IMR-90 (cell line): ENCODE data around the gene IL10. TPM values are rescaled to one million over a fixed set of nuclear protein-coding genes. Genes with fewer than 3 reads are reported as not detected.

ENCODE experiments used
- ATAC-seq: fragments of 200-7000 bp; cut with Tn5 transposase; 2 replicates; pipeline ENCODE4 v1.9.1; 2020; ENCODE audit warnings: low read depth, mild to moderate bottlenecking, moderate library complexity
- BruUV-seq: library from RNA; stranded (reverse); fragments of 400-500 nt; replicated peaks from 2 replicates; lab custom pipeline; 2021; lab: Mats Ljungman, UMichigan
- CTCF ChIA-PET: fragments of 300-600 bp; formaldehyde crosslinking; extraction: SDS; loops from one replicate; lab custom pipeline; 2021; ENCODE audit warnings: antibody characterized with exemption; lab: Yijun Ruan, JAX
- POLR2A ChIA-PET: fragments of 300-600 bp; sonication (Branson Sonifier 250); formaldehyde crosslinking; loops from one replicate; lab custom pipeline; 2022; ENCODE audit warnings: antibody characterized with exemption; ENCODE audit not compliant: unreplicated experiment; lab: Charles Lee
- DNase-seq: peaks from one replicate; pipeline ENCODE4 v3.0.0; 2013
- H2AFZ ChIP-seq: replicated peaks from 2 replicates; pipeline ENCODE3; 2013; ENCODE audit warnings: low read length, mild to moderate bottlenecking; ENCODE audit not compliant: poor library complexity
- H2AK5ac ChIP-seq: 2 replicates; pipeline ENCODE4 v1.6.1; 2013; ENCODE audit warnings: low read depth, low read length, inconsistent platforms
- H2AK9ac ChIP-seq: replicated peaks from 2 replicates; pipeline ENCODE3; 2013; ENCODE audit warnings: mild to moderate bottlenecking, low read depth, low read length, moderate library complexity; ENCODE audit not compliant: poor library complexity
- H2BK120ac ChIP-seq: 2 replicates; pipeline ENCODE4 v1.6.1; 2013; ENCODE audit warnings: low read depth, low read length, inconsistent platforms
- H2BK15ac ChIP-seq: 3 replicates; pipeline ENCODE4 v1.6.1; 2013; ENCODE audit warnings: low read depth, low read length, inconsistent platforms
- H2BK20ac ChIP-seq: 2 replicates; pipeline ENCODE4 v1.6.1; 2013; ENCODE audit warnings: low read depth, mild to moderate bottlenecking, inconsistent platforms, low read length, moderate library complexity
- H2BK5ac ChIP-seq: 2 replicates; pipeline ENCODE4 v1.6.1; 2013; ENCODE audit warnings: mild to moderate bottlenecking, low read depth, low read length, inconsistent platforms; ENCODE audit not compliant: poor library complexity, severe bottlenecking
- H3K14ac ChIP-seq: replicated peaks from 2 replicates; pipeline ENCODE4 v1.6.1; 2013; ENCODE audit warnings: low read depth, low read length, inconsistent platforms
- H3K18ac ChIP-seq: 2 replicates; pipeline ENCODE4 v1.6.1; 2013; ENCODE audit warnings: low read depth, low read length, control low read depth
- H3K23ac ChIP-seq: 2 replicates; pipeline ENCODE4 v1.6.1; 2013; ENCODE audit warnings: low read depth, low read length, inconsistent platforms
- H3K27ac ChIP-seq: 2 replicates; pipeline ENCODE4 v1.5.1; 2013; ENCODE audit warnings: mild to moderate bottlenecking, control low read depth, low read length; ENCODE audit not compliant: insufficient read depth
- H3K27me3 ChIP-seq: 2 replicates; pipeline ENCODE4 v1.6.1; 2013; ENCODE audit warnings: low read length; ENCODE audit not compliant: control insufficient read depth, insufficient read depth
- H3K36me3 ChIP-seq: 2 replicates; pipeline ENCODE4 v1.6.1; 2013; ENCODE audit warnings: low read length, mixed read lengths; ENCODE audit not compliant: control insufficient read depth, insufficient read depth
- H3K4ac ChIP-seq: 2 replicates; pipeline ENCODE4 v1.6.1; 2013; ENCODE audit warnings: low read depth, low read length, inconsistent platforms
- H3K4me1 ChIP-seq: 2 replicates; pipeline ENCODE4 v1.6.1; 2013; ENCODE audit warnings: low read length, mixed read lengths; ENCODE audit not compliant: control insufficient read depth, insufficient read depth
- H3K4me2 ChIP-seq: 2 replicates; pipeline ENCODE4 v1.6.1; 2013; ENCODE audit warnings: low read depth, mild to moderate bottlenecking, control low read depth, low read length, moderate library complexity
- H3K4me3 ChIP-seq: 2 replicates; pipeline ENCODE4 v1.5.1; 2013; ENCODE audit warnings: low read depth, mild to moderate bottlenecking, control low read depth, low read length, moderate library complexity; ENCODE audit not compliant: insufficient read depth
- H3K56ac ChIP-seq: 2 replicates; pipeline ENCODE4 v1.6.1; 2013; ENCODE audit warnings: low read length, inconsistent platforms; ENCODE audit not compliant: insufficient read depth; ENCODE audit errors: extremely low read depth
- H3K79me1 ChIP-seq, 2 experiments: 2 replicates each; pipeline ENCODE4 v1.6.1; 2013; ENCODE audit warnings: low read length in 2 of 2, inconsistent platforms in 1 of 2, low read depth in 1 of 2
- H3K9ac ChIP-seq: 2 replicates; pipeline ENCODE4 v1.6.1; 2013; ENCODE audit warnings: low read depth, low read length, control low read depth
- H3K9me1 ChIP-seq: 2 replicates; pipeline ENCODE4 v1.6.1; 2013; ENCODE audit warnings: low read length, inconsistent platforms; ENCODE audit not compliant: insufficient read depth
- H3K9me3 ChIP-seq: 2 replicates; pipeline ENCODE4 v1.6.1; 2013; ENCODE audit warnings: low read length; ENCODE audit not compliant: control insufficient read depth, insufficient read depth
- H4K20me1 ChIP-seq: 2 replicates; pipeline ENCODE4 v1.6.1; 2013; ENCODE audit warnings: low read length, inconsistent platforms; ENCODE audit not compliant: insufficient read depth
- H4K5ac ChIP-seq: 2 replicates; pipeline ENCODE4 v1.6.1; 2013; ENCODE audit warnings: mild to moderate bottlenecking, low read depth, low read length, control low read depth
- H4K8ac ChIP-seq, 2 experiments: 2 replicates each; pipeline ENCODE4 v1.6.1; 2013; ENCODE audit warnings: low read depth in 2 of 2, low read length in 2 of 2, control low read depth in 1 of 2, inconsistent platforms in 1 of 2
- H4K91ac ChIP-seq: 2 replicates; pipeline ENCODE4 v1.6.1; 2013; ENCODE audit warnings: low read depth, low read length, inconsistent platforms; ENCODE audit not compliant: insufficient read depth
- BHLHE40 ChIP-seq: fragments of 150-350 bp; IDR thresholded peaks from 2 replicates; pipeline ENCODE4 v1.6.1; 2016; ENCODE audit warnings: mild to moderate bottlenecking, low read depth, low read length
- FOS ChIP-seq: fragments of 150-350 bp; IDR thresholded peaks from 2 replicates; pipeline ENCODE4 v1.6.1; 2016; ENCODE audit warnings: low read depth, low read length
- MAFK ChIP-seq: IDR thresholded peaks from 2 replicates; pipeline ENCODE4 v1.6.1; 2012; ENCODE audit warnings: low read depth, low read length, improper control_type of control experiment
- MAZ ChIP-seq: IDR thresholded peaks from 2 replicates; pipeline ENCODE4 v1.6.1; 2012; ENCODE audit warnings: low read depth, mild to moderate bottlenecking, low read length, improper control_type of control experiment, moderate library complexity, borderline replicate concordance
- MXI1 ChIP-seq: IDR thresholded peaks from 2 replicates; pipeline ENCODE4 v1.6.1; 2012; ENCODE audit warnings: low read depth, mild to moderate bottlenecking, low read length, moderate library complexity, borderline replicate concordance
- USF2 ChIP-seq: fragments of 150-350 bp; IDR thresholded peaks from 2 replicates; pipeline ENCODE4 v1.6.1; 2017; ENCODE audit warnings: mild to moderate bottlenecking, antibody characterized with exemption, low read length, low read depth
- WGBS, 2 experiments: methylation state at CpG; one replicate each; pipeline versions ENCODE4 v1.1.5 to v1.1.7; 2013; ENCODE audit warnings: missing lambda C conversion rate in 2 of 2; ENCODE audit not compliant: insufficient read length in 1 of 2; ENCODE audit errors: extremely low coverage in 2 of 2; 5-methylcytosine and 5-hydroxymethylcytosine counted together
- dilution Hi-C: fragments of 300-500 bp; cut with HindIII; formaldehyde crosslinking; loops from one replicate; pipeline ENCODE4 v1.14.3; 2018; ENCODE audit warnings: low sequenced_read_pairs; ENCODE audit not compliant: unreplicated experiment
- in situ Hi-C: fragments of 300-500 bp; cut with MboI; formaldehyde crosslinking; loops from 3 replicates; pipeline ENCODE4 v1.14.3; 2019; ENCODE audit warnings: low sequenced_read_pairs, inconsistent platforms, mixed read lengths
- intact Hi-C: fragments of 100-400 bp; cut with micrococcal nuclease; formaldehyde crosslinking; loops from 2 replicates; pipeline ENCODE4 v1.10.0; 2022
- polyA plus RNA-seq, 3 experiments: library from polyadenylated mRNA; depleted of rRNA; stranded (reverse); fragments of >200 nt; gene quantifications; 2 replicates each; pipeline ENCODE4 v1.2.3, GENCODE V29; 2012; ENCODE audit warnings: low replicate concordance in 1 of 3
- total RNA-seq: library from RNA; depleted of rRNA; stranded (reverse); fragments of >200 nt; gene quantifications from 2 replicates; pipeline ENCODE4 v1.2.3, GENCODE V29; 2012
- TF ChIP-seq, protein P1 (sequence below): fragments of 150-350 bp; IDR thresholded peaks from 2 replicates; pipeline ENCODE4 v1.6.1; 2016; ENCODE audit warnings: low read depth, mild to moderate bottlenecking, low read length, moderate library complexity, borderline replicate concordance

IL10 gene
- total and polyA plus RNA-seq, 2 of the 4 experiments (the other 2 are of a cell fraction): not detected

- DNase-seq: peak; percentile 93
- no peak overlapping the region for H3K4me3 ChIP-seq
- dilution Hi-C loops: no loop called here
- no peak overlapping the region for H3K18ac ChIP-seq
- H2AFZ ChIP-seq: peak overlapping the region; percentile 79
- no peak overlapping the region for H3K56ac ChIP-seq
- peak overlapping the region; percentile 13; the same call in 1 of the 2 replicates for H3K27ac ChIP-seq
- H3K36me3 ChIP-seq: no peaks in the 10 kb centered on the region
- H3K4me1 ChIP-seq: peaks cover 3% of the 10 kb centered on the region
- CTCF ChIA-PET: no interaction called here
- H3K27me3 ChIP-seq: peaks cover 2% of the 10 kb centered on the region; the same call in 1 of the 2 replicates
- 0% methylated on average over 1 of the region's 8 CpGs; no CpG with 5 or more reads in 1 of the 2 experiments for WGBS, 2 experiments
- H3K23ac ChIP-seq: no peak overlapping the region; the same call in 1 of the 2 replicates
- TF ChIP-seq MXI1: no peak
- TF ChIP-seq FOS: peak; percentile 80
- TF ChIP-seq, protein P1, sequence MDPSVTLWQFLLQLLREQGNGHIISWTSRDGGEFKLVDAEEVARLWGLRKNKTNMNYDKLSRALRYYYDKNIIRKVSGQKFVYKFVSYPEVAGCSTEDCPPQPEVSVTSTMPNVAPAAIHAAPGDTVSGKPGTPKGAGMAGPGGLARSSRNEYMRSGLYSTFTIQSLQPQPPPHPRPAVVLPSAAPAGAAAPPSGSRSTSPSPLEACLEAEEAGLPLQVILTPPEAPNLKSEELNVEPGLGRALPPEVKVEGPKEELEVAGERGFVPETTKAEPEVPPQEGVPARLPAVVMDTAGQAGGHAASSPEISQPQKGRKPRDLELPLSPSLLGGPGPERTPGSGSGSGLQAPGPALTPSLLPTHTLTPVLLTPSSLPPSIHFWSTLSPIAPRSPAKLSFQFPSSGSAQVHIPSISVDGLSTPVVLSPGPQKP: no peak
- peak; percentile 66 for TF ChIP-seq USF2
- peak; percentile 46; the same call in 1 of the 2 replicates for TF ChIP-seq MAFK
- peak; percentile 72 for TF ChIP-seq MAZ
- TF ChIP-seq BHLHE40: peak; percentile 76
- H4K91ac ChIP-seq: no peak overlapping the region; the same call in 1 of the 2 replicates
- H3K9me3 ChIP-seq: peaks cover 2% of the 10 kb centered on the region; the same call in 1 of the 2 replicates
- H4K5ac ChIP-seq: no peak overlapping the region
- peak overlapping the region; percentile 75 for H2BK120ac ChIP-seq
- POLR2A ChIA-PET: interaction anchor here (1.1 kb wide), 1 partner anchor 11 kb away, joined by 3 read pairs; no protein-coding TSS in a partner anchor
- no peaks in the 10 kb centered on the region for H4K20me1 ChIP-seq
- no peaks in the 10 kb centered on the region; the same call in 1 of the 2 replicates for H3K9me1 ChIP-seq
- H3K79me1 ChIP-seq: no peaks in the 10 kb centered on the region
- peak; percentile 98 for ATAC-seq
- H3K4ac ChIP-seq: peak overlapping the region; percentile 54
- H2BK5ac ChIP-seq: no peak overlapping the region
- H3K9ac ChIP-seq: no peak overlapping the region
- intact Hi-C loops: no loop called here
- H3K14ac ChIP-seq: peak overlapping the region; percentile 47; the same call in 1 of the 2 replicates
- H2AK9ac ChIP-seq: no peak overlapping the region
- no TSS peak for BruUV-seq
- H3K4me2 ChIP-seq: peak overlapping the region; percentile 19
- peak overlapping the region; percentile 70; the same call in 1 of the 2 replicates for H2BK20ac ChIP-seq
- peak overlapping the region; percentile 6; the same call in 1 of the 2 replicates for H2AK5ac ChIP-seq
- in situ Hi-C loops: no loop called here
- peak overlapping the region in 1 of 2 experiments; percentile 18; a peak in 1 of 4 replicates for H4K8ac ChIP-seq
- H2BK15ac ChIP-seq: peak overlapping the region; percentile 81; the same call in 2 of the 3 replicates
Observed at GRCh38 chr1:206766251-206766856, 5.9 kb downstream of the IL10 start.
